ENCODE data around the gene UBE2D2. TPM values are rescaled to one million over a fixed set of nuclear protein-coding genes. Genes with fewer than 3 reads are reported as not detected.
"Not testable (repeated sequence)": the region's sequence is repeated elsewhere in the genome, so short reads cannot be mapped to it uniquely, and the experiment has no call there.

UBE2D2 gene
- total and polyA plus RNA-seq, 2 of the 13 experiments (the other 11 are each of a cell fraction or from before 2014, with no cell fraction given), result 79.1 to 109 TPM

- ATAC-seq, result no peak
- Histone ChIP-seq H3K79me2 (ENCODE audit: insufficient read depth, low read length) (peaks cover 17% of the 10 kb centered on the region), H3K36me3 (replicated peaks in 1 of 2; ENCODE audit: control insufficient read depth in 1 of 2, insufficient read depth in 2 of 2, low read length in 2 of 2) (peaks cover 12 to 32% of the 10 kb centered on the region in 2 experiments), H4K20me1 (ENCODE audit: insufficient read depth, low read length) (peaks cover 2% of the 10 kb centered on the region; the same call in 1 of the 2 replicates), H3K4me1 (ENCODE audit: insufficient read depth, low read length) (no peaks in the 10 kb centered on the region), H3K27ac (ENCODE audit: extremely low read length, insufficient read depth, low read length) (no peak overlapping the region), H3K27me3 (ENCODE audit: control insufficient read depth in 1 of 2, insufficient read depth in 2 of 2, low read length in 2 of 2) (no peaks in the 10 kb centered on the region), H3K4me2 (ENCODE audit: low read depth, low read length) (no peak overlapping the region), H3K4me3 (replicated peaks in 1 of 3; ENCODE audit: insufficient read depth in 1 of 3, low read depth in 2 of 3, low read length in 3 of 3) (no peak overlapping the region), H3K9me3 (ENCODE audit: low read length) (no peaks in the 10 kb centered on the region), H2AFZ (ENCODE audit: low read length) (no peak overlapping the region), H3K9ac (ENCODE audit: insufficient read depth, low read depth, low read length) (no peak overlapping the region)
- CTCF ChIA-PET (ENCODE audit: low intra/inter-chr PET ratio, low total read pairs), result no interaction called here
- TF ChIP-seq, protein P1, sequence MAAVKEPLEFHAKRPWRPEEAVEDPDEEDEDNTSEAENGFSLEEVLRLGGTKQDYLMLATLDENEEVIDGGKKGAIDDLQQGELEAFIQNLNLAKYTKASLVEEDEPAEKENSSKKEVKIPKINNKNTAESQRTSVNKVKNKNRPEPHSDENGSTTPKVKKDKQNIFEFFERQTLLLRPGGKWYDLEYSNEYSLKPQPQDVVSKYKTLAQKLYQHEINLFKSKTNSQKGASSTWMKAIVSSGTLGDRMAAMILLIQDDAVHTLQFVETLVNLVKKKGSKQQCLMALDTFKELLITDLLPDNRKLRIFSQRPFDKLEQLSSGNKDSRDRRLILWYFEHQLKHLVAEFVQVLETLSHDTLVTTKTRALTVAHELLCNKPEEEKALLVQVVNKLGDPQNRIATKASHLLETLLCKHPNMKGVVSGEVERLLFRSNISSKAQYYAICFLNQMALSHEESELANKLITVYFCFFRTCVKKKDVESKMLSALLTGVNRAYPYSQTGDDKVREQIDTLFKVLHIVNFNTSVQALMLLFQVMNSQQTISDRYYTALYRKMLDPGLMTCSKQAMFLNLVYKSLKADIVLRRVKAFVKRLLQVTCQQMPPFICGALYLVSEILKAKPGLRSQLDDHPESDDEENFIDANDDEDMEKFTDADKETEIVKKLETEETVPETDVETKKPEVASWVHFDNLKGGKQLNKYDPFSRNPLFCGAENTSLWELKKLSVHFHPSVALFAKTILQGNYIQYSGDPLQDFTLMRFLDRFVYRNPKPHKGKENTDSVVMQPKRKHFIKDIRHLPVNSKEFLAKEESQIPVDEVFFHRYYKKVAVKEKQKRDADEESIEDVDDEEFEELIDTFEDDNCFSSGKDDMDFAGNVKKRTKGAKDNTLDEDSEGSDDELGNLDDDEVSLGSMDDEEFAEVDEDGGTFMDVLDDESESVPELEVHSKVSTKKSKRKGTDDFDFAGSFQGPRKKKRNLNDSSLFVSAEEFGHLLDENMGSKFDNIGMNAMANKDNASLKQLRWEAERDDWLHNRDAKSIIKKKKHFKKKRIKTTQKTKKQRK (IDR thresholded peaks at IDR 0.05; ENCODE audit: low read length), result no peak
- TF ChIP-seq HMG20A (CRISPR knock-in tag; IDR thresholded peaks at IDR 0.05; ENCODE audit: borderline replicate concordance) (no peak), CBX1 (IDR thresholded peaks at IDR 0.05; ENCODE audit: low read depth) (no peak), CHCHD3 (CRISPR knock-in tag; IDR thresholded peaks at IDR 0.05) (no peak), SRY (CRISPR knock-in tag; IDR thresholded peaks at IDR 0.05) (no peak), NFRKB (IDR thresholded peaks at IDR 0.05) (no peak), ZNF17 (CRISPR knock-in tag; IDR thresholded peaks at IDR 0.05) (no peak)
- intact Hi-C loops (cut with micrococcal nuclease; ENCODE audit: unreplicated experiment), result no loop called here
- no peak for DNase-seq (ENCODE audit: low spot score)
- POLR2A ChIA-PET, result no interaction called here
- FAIRE-seq, result no peak
- in situ Hi-C loops (cut with HindIII; ENCODE audit: extremely low pct_ligation_motif_present, low pct_unique_long_range_greater_than_20kb), result no loop called here
- 98% methylated on average over 12 of the region's 12 CpGs for WGBS (ENCODE audit: low lambda C conversion rate)
- no TSS peak for BruUV-seq (replicated peaks)
These were observed 40.3 kb downstream of the UBE2D2 start for GRCh38 chr5:139601429-139601828.

GRCh38 chr5:139601948-139602347 is 40.8 kb downstream of the UBE2D2 start:
- ATAC-seq; H3K4me1 ChIP-seq (ENCODE audit: insufficient read depth, low read length); in situ Hi-C loops (cut with HindIII; ENCODE audit: extremely low pct_ligation_motif_present, low pct_unique_long_range_greater_than_20kb); H3K9me3 ChIP-seq (ENCODE audit: low read length); BruUV-seq (replicated peaks); POLR2A ChIA-PET; FAIRE-seq; H3K9ac ChIP-seq (ENCODE audit: insufficient read depth, low read depth, low read length); H2AFZ ChIP-seq (ENCODE audit: low read length); CTCF ChIA-PET (ENCODE audit: low intra/inter-chr PET ratio, low total read pairs); H3K4me3 ChIP-seq (replicated peaks in 1 of 3; ENCODE audit: insufficient read depth in 1 of 3, low read depth in 2 of 3, low read length in 3 of 3); H4K20me1 ChIP-seq (ENCODE audit: insufficient read depth, low read length); H3K27me3 ChIP-seq (ENCODE audit: control insufficient read depth in 1 of 2, insufficient read depth in 2 of 2, low read length in 2 of 2); intact Hi-C loops (cut with micrococcal nuclease; ENCODE audit: unreplicated experiment); H3K4me2 ChIP-seq (ENCODE audit: low read depth, low read length); H3K27ac ChIP-seq (ENCODE audit: extremely low read length, insufficient read depth, low read length); DNase-seq (ENCODE audit: low spot score): not testable (repeated sequence)
- Histone ChIP-seq H3K36me3 (replicated peaks in 1 of 2; ENCODE audit: control insufficient read depth in 1 of 2, insufficient read depth in 2 of 2, low read length in 2 of 2) (peaks cover 12 to 35% of the 10 kb centered on the region in 2 experiments), H3K79me2 (ENCODE audit: insufficient read depth, low read length) (peaks cover 17% of the 10 kb centered on the region)
- WGBS (ENCODE audit: low lambda C conversion rate), result 98% methylated on average over 9 of the region's 9 CpGs
